K562 (cell line): Measurements from ENCODE around the gene UBFD1. TPM values are rescaled to one million over a fixed set of nuclear protein-coding genes. Genes with fewer than 3 reads are reported as not detected.
A peak's percentile ranks its signal among the peaks of the same experiment; 100 is the strongest.

ENCODE experiments used
- BRCA1 ChIP-seq, 2 experiments: fragments of 450-650 bp in 1 of 2; sonication (generic) in 1 of 2; formaldehyde crosslinking in 1 of 2; IDR thresholded peaks; 2 replicates each; pipeline versions ENCODE4 v1.5.0 to v1.6.1; 2017 to 2020; ENCODE audit warnings: mild to moderate bottlenecking in 1 of 2, missing genetic modification reagents in 1 of 2
- EZH2 ChIP-seq: IDR thresholded peaks from 2 replicates; pipeline ENCODE4 v1.6.1; 2012; ENCODE audit warnings: low read depth, mild to moderate bottlenecking, inconsistent platforms, low read length, borderline replicate concordance
- HDAC6 ChIP-seq: IDR thresholded peaks from 2 replicates; pipeline ENCODE4 v1.6.1; 2012; ENCODE audit warnings: low read depth, mild to moderate bottlenecking, control low read depth, inconsistent platforms, low read length, moderate library complexity
- HNRNPLL ChIP-seq: fragments of 200-400 bp; formaldehyde crosslinking; IDR thresholded peaks from 2 replicates; pipeline ENCODE4 v1.6.1; 2017; ENCODE audit warnings: low read length, low read depth, mild to moderate bottlenecking; ENCODE audit not compliant: poor library complexity, severe bottlenecking
- SIN3A ChIP-seq, 2 experiments: fragments of 150-350 bp in 1 of 2; IDR thresholded peaks; 2 replicates each; pipeline ENCODE4 v1.6.1; 2011 to 2016; ENCODE audit warnings: borderline replicate concordance in 2 of 2, low read depth in 2 of 2, low read length in 2 of 2, mild to moderate bottlenecking in 2 of 2, moderate library complexity in 2 of 2; ENCODE audit not compliant: control insufficient read depth in 1 of 2
- SLC30A9 ChIP-seq: fragments of 250-450 bp; sonication (Bioruptor Pico); IDR thresholded peaks from 2 replicates; pipeline ENCODE4 v1.8.0; 2022; ENCODE audit warnings: mild to moderate bottlenecking, moderate library complexity
- ZNF445 ChIP-seq: fragments of 250-450 bp; sonication (Bioruptor Pico); IDR thresholded peaks from 2 replicates; pipeline ENCODE4 v1.4.0; 2020; ENCODE audit warnings: low read depth, mild to moderate bottlenecking, moderate library complexity
- polyA plus RNA-seq, 8 experiments: library from polyadenylated mRNA; depleted of rRNA in 4 of 8; stranded (reverse) in 5 of 8; unstranded in 3 of 8; fragments of >200 nt; fragmentation: Nextera tagmentation in 2 of 8; fragmentation: Illumina TruSeq in 1 of 8; extraction: Ambion mirVana in 2 of 8; extraction: Trizol in 1 of 8; gene quantifications; 2 replicates each; pipeline versions ENCODE4 v1.2.1 to v1.2.3, GENCODE V29; 2011 to 2014; ENCODE audit warnings: inconsistent platforms in 1 of 8, missing spikeins in 1 of 8
- total RNA-seq, 7 experiments: library from RNA; depleted of rRNA in 6 of 7; stranded (reverse); fragments of >200 nt in 6 of 7; fragmentation: Illumina TruSeq in 2 of 7; extraction: Trizol in 2 of 7; gene quantifications; 2 replicates each; pipeline versions ENCODE4 v1.2.1 to v1.2.3, GENCODE V29; 2011 to 2021; ENCODE audit warnings: low replicate concordance in 1 of 7
- TF ChIP-seq, protein P1 (sequence below): fragments of 450-650 bp; IDR thresholded peaks from 2 replicates; pipeline ENCODE4 v1.6.1; 2016; ENCODE audit warnings: missing biosample characterization, missing genetic modification characterization
- TF ChIP-seq, protein P2 (sequence below): IDR thresholded peaks from 3 replicates; pipeline ENCODE4 v1.6.1; 2011; ENCODE audit warnings: borderline replicate concordance, mild to moderate bottlenecking; ENCODE audit not compliant: insufficient read length, insufficient read depth

The UBFD1 gene
- total and polyA plus RNA-seq, 9 of the 15 experiments (the other 6 are each of a cell fraction or from before 2014, with no cell fraction given): 10.7 to 66.2 (median 34.0) TPM

DNA sequence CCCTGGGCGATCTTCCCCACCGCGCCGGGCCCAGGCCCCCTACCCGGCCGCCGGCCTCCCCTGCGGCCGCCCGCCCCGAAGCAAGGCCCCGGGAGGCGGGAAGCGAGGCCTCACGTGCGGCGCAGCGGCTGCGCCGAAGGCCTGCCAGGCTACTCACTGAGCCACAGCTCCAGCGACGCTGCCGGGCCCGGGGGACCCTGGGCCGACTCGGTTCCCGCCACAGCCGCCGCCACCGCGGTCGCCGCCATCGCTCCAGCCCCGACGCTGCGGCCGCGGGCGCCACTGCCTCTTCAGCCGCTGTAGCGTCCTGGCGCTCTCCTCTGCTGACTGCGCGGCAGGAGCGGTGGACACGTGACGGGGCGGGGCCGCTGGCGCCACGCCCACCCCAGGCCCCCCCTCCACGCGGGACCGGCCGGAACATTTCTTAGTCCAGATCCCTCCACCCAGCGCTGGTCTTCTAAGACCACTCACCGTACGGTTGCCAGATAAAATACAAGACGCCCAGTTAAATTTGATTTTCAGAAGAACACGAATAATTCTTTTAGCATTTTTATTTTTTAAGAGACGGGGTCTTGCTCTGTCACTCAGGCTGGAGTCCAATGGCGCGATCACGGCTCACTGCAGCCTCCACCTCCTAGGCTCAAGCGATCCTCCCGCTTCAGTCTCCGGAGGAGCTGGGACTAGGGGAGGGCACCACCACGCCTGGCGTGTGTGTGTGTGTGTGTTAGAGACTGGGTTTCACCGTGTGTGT is 47.2 kb upstream of the UBFD1 start, which contains the start of gene GGA2 (continued):
- TF ChIP-seq, protein P1, sequence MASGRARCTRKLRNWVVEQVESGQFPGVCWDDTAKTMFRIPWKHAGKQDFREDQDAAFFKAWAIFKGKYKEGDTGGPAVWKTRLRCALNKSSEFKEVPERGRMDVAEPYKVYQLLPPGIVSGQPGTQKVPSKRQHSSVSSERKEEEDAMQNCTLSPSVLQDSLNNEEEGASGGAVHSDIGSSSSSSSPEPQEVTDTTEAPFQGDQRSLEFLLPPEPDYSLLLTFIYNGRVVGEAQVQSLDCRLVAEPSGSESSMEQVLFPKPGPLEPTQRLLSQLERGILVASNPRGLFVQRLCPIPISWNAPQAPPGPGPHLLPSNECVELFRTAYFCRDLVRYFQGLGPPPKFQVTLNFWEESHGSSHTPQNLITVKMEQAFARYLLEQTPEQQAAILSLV: no peak
- TF ChIP-seq HNRNPLL (peak; percentile 34), BRCA1 (IDR thresholded peaks at IDR 0.05) (no peak), BRCA1 (CRISPR knock-in tag; IDR thresholded peaks at IDR 0.05) (no peak), HDAC6 (no peak), SLC30A9 (no peak), ZNF445 (CRISPR knock-in tag) (no peak), EZH2 (no peak), SIN3A (IDR thresholded peaks at IDR 0.05; ENCODE audit: borderline replicate concordance in 2 of 2, control insufficient read depth in 1 of 2, low read depth in 2 of 2, low read length in 2 of 2) (peak in 1 of 2 experiments; percentile 86; a peak in 1 of 4 replicates)
- TF ChIP-seq, protein P2, sequence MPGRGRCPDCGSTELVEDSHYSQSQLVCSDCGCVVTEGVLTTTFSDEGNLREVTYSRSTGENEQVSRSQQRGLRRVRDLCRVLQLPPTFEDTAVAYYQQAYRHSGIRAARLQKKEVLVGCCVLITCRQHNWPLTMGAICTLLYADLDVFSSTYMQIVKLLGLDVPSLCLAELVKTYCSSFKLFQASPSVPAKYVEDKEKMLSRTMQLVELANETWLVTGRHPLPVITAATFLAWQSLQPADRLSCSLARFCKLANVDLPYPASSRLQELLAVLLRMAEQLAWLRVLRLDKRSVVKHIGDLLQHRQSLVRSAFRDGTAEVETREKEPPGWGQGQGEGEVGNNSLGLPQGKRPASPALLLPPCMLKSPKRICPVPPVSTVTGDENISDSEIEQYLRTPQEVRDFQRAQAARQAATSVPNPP: no peak
